ENCODE data around the gene ABCA3.
"Not testable (repeated sequence)": the region's sequence is repeated elsewhere in the genome, so short reads cannot be mapped to it uniquely, and the experiment has no call there.

ABCA3 gene

DNA sequence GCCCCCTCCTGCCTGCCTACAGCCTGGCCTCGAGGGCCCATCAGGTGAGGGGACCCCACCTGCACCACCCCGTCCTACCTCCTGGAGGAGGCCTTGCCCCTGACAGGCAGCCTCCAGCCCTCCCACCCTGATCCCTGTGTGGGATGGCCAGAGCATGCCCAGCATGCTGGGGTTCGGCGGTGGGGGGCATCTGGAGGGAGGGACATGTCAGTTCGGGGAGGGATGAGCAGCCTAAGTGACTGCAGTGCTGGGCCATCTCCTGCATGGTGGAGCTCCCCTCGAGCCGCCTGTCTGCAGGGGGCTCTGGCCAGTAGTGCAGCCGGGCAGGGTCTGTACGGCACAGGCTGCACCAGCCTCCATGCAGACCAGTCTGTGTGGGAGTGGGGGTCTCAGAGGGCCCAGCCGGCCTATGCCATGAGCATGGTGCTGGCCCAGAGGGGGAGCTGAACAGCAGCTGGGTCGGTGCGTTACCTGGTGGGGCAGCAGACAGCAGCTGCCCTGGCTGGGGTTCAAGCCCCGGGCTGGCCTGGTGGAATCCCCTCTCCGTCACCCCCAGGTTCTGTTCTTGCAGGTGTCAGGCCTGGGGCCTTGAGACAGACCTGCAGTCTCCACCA lies 68.6 kb downstream of the ABCA3 start:
- WGBS, 2 experiments = 93 to 95% methylated on average over 14 of the region's 14 CpGs

GRCh38 chr16:2270588-2271470 lies 69.7 kb downstream of the ABCA3 start:
- no peaks in the 10 kb centered on the region for H3K9me3 ChIP-seq (ENCODE audit: control insufficient read depth, low read length)

More for the DNA sequence above, 68.6 kb downstream of the ABCA3 start:
- Histone ChIP-seq H3K27ac (ENCODE audit: insufficient read depth, low read depth, low read length, poor library complexity, severe bottlenecking) (no peak overlapping the region), H3K4me1 (ENCODE audit: control insufficient read depth, insufficient read depth, low read length) (peaks cover 12% of the 10 kb centered on the region), H3K9me3 (ENCODE audit: control insufficient read depth, low read length) (no peaks in the 10 kb centered on the region), H3K27me3 (ENCODE audit: control insufficient read depth, insufficient read depth, low read length, poor library complexity, severe bottlenecking) (no peaks in the 10 kb centered on the region), H3K4me3 (ENCODE audit: insufficient read depth, low read depth, low read length) (no peak overlapping the region), H3K36me3 (ENCODE audit: control insufficient read depth, insufficient read depth, low read length) (no peaks in the 10 kb centered on the region)

DNA sequence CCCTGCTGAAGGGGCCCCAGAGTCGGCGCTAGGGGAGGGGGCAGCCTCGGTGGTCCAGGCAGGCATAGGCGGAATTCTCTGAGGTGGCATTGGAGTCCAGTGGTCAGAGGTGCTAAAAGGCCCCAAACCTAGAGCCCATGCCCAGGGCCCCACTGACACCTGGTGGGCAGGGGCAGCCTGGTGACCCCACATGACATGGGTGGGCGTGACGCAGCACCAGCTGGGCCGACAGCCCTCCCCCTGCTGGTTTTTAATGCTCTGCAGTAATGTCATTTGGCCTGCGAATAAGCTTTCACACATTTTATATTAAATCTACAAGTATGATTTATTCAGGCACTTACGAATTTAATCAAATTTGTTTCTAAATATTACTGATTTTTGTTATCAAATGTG lies 70.5 kb downstream of the ABCA3 start:
- Histone ChIP-seq H3K27ac (ENCODE audit: insufficient read depth, low read depth, low read length, poor library complexity, severe bottlenecking) (no peak overlapping the region), H3K9me3 (ENCODE audit: control insufficient read depth, low read length) (no peaks in the 10 kb centered on the region), H3K4me3 (ENCODE audit: insufficient read depth, low read depth, low read length) (no peak overlapping the region), H3K27me3 (ENCODE audit: control insufficient read depth, insufficient read depth, low read length, poor library complexity, severe bottlenecking) (no peaks in the 10 kb centered on the region), H3K36me3 (ENCODE audit: control insufficient read depth, insufficient read depth, low read length) (no peaks in the 10 kb centered on the region), H3K4me1 (ENCODE audit: control insufficient read depth, insufficient read depth, low read length) (peaks cover 15% of the 10 kb centered on the region)
- 91 to 92% methylated on average over 9 of the region's 9 CpGs for WGBS, 2 experiments

More at GRCh38 chr16:2270588-2271470, 69.7 kb downstream of the ABCA3 start:
- H3K27me3 ChIP-seq (ENCODE audit: control insufficient read depth, insufficient read depth, low read length, poor library complexity, severe bottlenecking) = no peaks in the 10 kb centered on the region
- WGBS, 2 experiments = 80 to 83% methylated on average over 15 of the region's 15 CpGs
- peaks cover 13% of the 10 kb centered on the region for H3K4me1 ChIP-seq (ENCODE audit: control insufficient read depth, insufficient read depth, low read length)
- H3K4me3 ChIP-seq (ENCODE audit: insufficient read depth, low read depth, low read length) = no peak overlapping the region
- H3K36me3 ChIP-seq (ENCODE audit: control insufficient read depth, insufficient read depth, low read length) = no peaks in the 10 kb centered on the region
- H3K27ac ChIP-seq (ENCODE audit: insufficient read depth, low read depth, low read length, poor library complexity, severe bottlenecking) = no peak overlapping the region

DNA sequence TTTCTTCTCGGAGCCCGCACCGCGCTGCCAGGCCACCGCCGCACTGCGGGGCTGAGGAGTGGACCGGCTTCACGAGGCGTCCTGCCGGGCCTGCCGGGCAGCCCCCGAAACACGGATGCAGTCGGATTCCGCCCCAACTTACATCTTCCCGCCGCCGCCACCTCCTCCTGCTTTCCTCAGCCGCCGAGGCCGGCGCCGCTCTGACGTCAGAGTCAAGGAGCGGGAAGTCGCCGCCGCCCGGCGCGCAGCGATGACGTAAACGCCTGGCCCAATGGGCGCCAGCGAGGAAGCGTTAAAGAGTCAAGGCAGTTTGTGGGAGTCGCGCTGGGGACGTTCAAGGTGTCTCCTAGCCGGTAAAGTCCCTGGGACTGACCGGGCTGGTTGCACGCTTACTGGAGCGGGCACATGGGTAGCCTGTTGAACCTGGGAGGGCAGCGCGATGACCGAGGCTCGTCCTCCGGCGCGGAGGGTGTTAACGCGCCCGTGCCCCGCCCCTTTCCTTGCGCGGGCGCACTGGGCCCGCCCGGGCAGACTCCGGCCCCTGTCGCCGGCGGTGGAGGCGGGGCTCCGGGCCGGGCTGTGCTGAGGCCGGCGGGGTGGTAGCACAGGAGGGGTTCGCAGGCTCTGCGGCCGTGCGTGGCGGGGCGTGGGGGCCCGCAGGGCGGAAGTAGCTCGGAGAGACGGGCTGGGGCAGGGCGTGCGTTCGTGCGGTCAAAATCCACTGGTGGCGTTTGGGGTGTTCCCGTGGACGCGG lies 72.4 kb downstream of the ABCA3 start, which contains the start of gene RNPS1:
Gene RNPS1 (minus strand): TSS at position 214 of the 754 bp plus-strand sequence. CDS start 3,483 bp downstream, outside the sequence.
- Histone ChIP-seq H3K9me3 (ENCODE audit: control insufficient read depth, low read length) (no peaks in the 10 kb centered on the region), H3K27me3 (ENCODE audit: control insufficient read depth, insufficient read depth, low read length, poor library complexity, severe bottlenecking) (no peaks in the 10 kb centered on the region), H3K4me1 (ENCODE audit: control insufficient read depth, insufficient read depth, low read length) (peaks cover 15% of the 10 kb centered on the region), H3K27ac (ENCODE audit: insufficient read depth, low read depth, low read length, poor library complexity, severe bottlenecking) (peak within 1 kb of the TSS; percentile 99), H3K4me3 (ENCODE audit: insufficient read depth, low read depth, low read length) (peak within 1 kb of the TSS; percentile 73), H3K36me3 (ENCODE audit: control insufficient read depth, insufficient read depth, low read length) (peaks cover 9% of the 10 kb centered on the region)
- 0% methylated on average over 88 of the region's 88 CpGs for WGBS, 2 experiments

DNA sequence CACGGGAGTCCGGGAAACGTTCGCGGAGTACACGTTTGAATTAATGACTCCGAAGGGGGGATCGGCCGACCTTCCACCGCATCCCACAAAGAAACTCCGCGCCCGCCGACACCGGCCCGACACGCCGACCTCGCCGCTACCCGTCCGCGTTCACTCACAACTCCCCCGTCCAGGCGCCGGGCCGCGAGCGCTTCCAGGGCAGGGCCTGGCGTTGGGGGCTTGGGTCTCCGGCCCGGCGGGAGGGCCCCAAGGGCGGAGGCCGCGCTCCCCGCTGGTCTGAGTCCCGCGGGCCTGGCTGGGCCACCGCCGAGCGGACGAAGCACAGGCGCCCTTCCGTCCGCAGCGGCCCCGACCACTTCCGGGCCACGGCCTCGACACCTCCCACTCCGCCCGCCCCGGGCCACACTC lies 73.0 kb downstream of the ABCA3 start:
- H3K36me3 ChIP-seq (ENCODE audit: control insufficient read depth, insufficient read depth, low read length) = peaks cover 11% of the 10 kb centered on the region
- peaks cover 15% of the 10 kb centered on the region for H3K4me1 ChIP-seq (ENCODE audit: control insufficient read depth, insufficient read depth, low read length)
- peak overlapping the region; percentile 99 for H3K27ac ChIP-seq (ENCODE audit: insufficient read depth, low read depth, low read length, poor library complexity, severe bottlenecking)
- not testable (repeated sequence) for H3K9me3 ChIP-seq (ENCODE audit: control insufficient read depth, low read length); H3K27me3 ChIP-seq (ENCODE audit: control insufficient read depth, insufficient read depth, low read length, poor library complexity, severe bottlenecking)
- peak overlapping the region; percentile 73 for H3K4me3 ChIP-seq (ENCODE audit: insufficient read depth, low read depth, low read length)
- 0% methylated on average over 54 of the region's 54 CpGs for WGBS, 2 experiments

- H3K4me3 ChIP-seq (ENCODE audit: insufficient read depth, low read depth, low read length) = peak overlapping the region; percentile 73
- H3K4me1 ChIP-seq (ENCODE audit: control insufficient read depth, insufficient read depth, low read length) = peaks cover 15% of the 10 kb centered on the region
- 0 to 4% methylated on average over 7 to 8 of the region's 12 CpGs for WGBS, 2 experiments
- H3K36me3 ChIP-seq (ENCODE audit: control insufficient read depth, insufficient read depth, low read length) = peaks cover 18% of the 10 kb centered on the region
- H3K27ac ChIP-seq (ENCODE audit: insufficient read depth, low read depth, low read length, poor library complexity, severe bottlenecking); H3K9me3 ChIP-seq (ENCODE audit: control insufficient read depth, low read length); H3K27me3 ChIP-seq (ENCODE audit: control insufficient read depth, insufficient read depth, low read length, poor library complexity, severe bottlenecking): not testable (repeated sequence)
Observed at GRCh38 chr16:2266887-2267286, 73.6 kb downstream of the ABCA3 start.

DNA sequence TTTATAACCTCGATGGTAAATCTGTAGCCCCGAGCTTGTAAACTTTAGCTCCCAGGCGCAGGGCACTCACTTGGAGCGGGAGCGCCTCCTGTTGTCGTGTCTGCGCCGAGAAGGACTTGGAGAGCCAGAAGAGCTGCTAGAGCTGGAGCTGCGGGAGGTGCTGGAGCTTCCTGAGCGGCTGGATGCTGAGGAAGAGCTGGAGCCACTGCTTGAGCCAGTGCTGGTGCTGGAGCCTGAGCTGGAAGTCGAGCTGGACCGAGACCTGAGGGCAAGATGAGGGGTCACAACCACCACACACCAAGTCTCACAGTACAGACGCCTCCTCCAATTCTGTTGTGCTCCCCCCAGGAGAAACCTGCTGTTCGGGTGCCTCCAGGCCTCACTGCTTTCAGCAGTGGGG lies 77.5 kb downstream of the ABCA3 start:
- not testable (repeated sequence) for H3K27me3 ChIP-seq (ENCODE audit: control insufficient read depth, insufficient read depth, low read length, poor library complexity, severe bottlenecking); H3K4me3 ChIP-seq (ENCODE audit: insufficient read depth, low read depth, low read length); H3K4me1 ChIP-seq (ENCODE audit: control insufficient read depth, insufficient read depth, low read length); H3K9me3 ChIP-seq (ENCODE audit: control insufficient read depth, low read length); H3K27ac ChIP-seq (ENCODE audit: insufficient read depth, low read depth, low read length, poor library complexity, severe bottlenecking)
- WGBS, 2 experiments = 94 to 96% methylated on average over 14 of the region's 14 CpGs
- peaks cover 47% of the 10 kb centered on the region for H3K36me3 ChIP-seq (ENCODE audit: control insufficient read depth, insufficient read depth, low read length)

- Histone ChIP-seq H3K27ac (ENCODE audit: insufficient read depth, low read depth, low read length, poor library complexity, severe bottlenecking) (no peak overlapping the region), H3K27me3 (ENCODE audit: control insufficient read depth, insufficient read depth, low read length, poor library complexity, severe bottlenecking) (no peaks in the 10 kb centered on the region), H3K36me3 (ENCODE audit: control insufficient read depth, insufficient read depth, low read length) (peaks cover 66% of the 10 kb centered on the region), H3K9me3 (ENCODE audit: control insufficient read depth, low read length) (no peaks in the 10 kb centered on the region), H3K4me3 (ENCODE audit: insufficient read depth, low read depth, low read length) (no peak overlapping the region), H3K4me1 (ENCODE audit: control insufficient read depth, insufficient read depth, low read length) (no peaks in the 10 kb centered on the region)
- 96 to 97% methylated on average over 8 of the region's 8 CpGs for WGBS, 2 experiments
Observed at GRCh38 chr16:2260250-2260649, 80.3 kb downstream of the ABCA3 start.

- not testable (repeated sequence) for H3K27ac ChIP-seq (ENCODE audit: insufficient read depth, low read depth, low read length, poor library complexity, severe bottlenecking); H3K27me3 ChIP-seq (ENCODE audit: control insufficient read depth, insufficient read depth, low read length, poor library complexity, severe bottlenecking); H3K9me3 ChIP-seq (ENCODE audit: control insufficient read depth, low read length); H3K4me1 ChIP-seq (ENCODE audit: control insufficient read depth, insufficient read depth, low read length); H3K4me3 ChIP-seq (ENCODE audit: insufficient read depth, low read depth, low read length)
- peaks cover 77% of the 10 kb centered on the region for H3K36me3 ChIP-seq (ENCODE audit: control insufficient read depth, insufficient read depth, low read length)
- WGBS, 2 experiments = 94 to 95% methylated on average over 7 of the region's 7 CpGs
Observed at GRCh38 chr16:2258530-2258929, 82.0 kb downstream of the ABCA3 start.

DNA sequence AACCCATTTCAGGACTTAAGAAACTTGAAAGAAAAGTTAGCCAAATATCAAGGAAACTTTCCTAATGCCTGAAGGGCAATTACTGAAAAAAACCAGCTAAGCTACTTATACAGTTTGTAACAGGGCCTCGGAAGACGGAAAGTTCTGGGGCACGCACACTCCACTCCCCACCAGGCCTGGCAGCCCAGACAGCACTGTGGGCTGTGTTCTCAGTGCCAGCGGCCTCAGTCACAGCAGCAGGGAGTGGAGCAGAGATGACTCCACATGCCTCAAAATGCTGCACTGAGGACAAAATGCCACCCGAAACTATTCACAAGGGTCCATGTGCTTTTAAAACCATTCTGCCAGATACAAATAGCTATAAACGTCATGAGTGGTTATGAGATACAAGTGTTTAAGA lies 82.8 kb downstream of the ABCA3 start:
- Histone ChIP-seq H3K4me1 (ENCODE audit: control insufficient read depth, insufficient read depth, low read length) (no peaks in the 10 kb centered on the region), H3K9me3 (ENCODE audit: control insufficient read depth, low read length) (no peaks in the 10 kb centered on the region), H3K27me3 (ENCODE audit: control insufficient read depth, insufficient read depth, low read length, poor library complexity, severe bottlenecking) (no peaks in the 10 kb centered on the region), H3K4me3 (ENCODE audit: insufficient read depth, low read depth, low read length) (no peak overlapping the region), H3K36me3 (ENCODE audit: control insufficient read depth, insufficient read depth, low read length) (peaks cover 78% of the 10 kb centered on the region), H3K27ac (ENCODE audit: insufficient read depth, low read depth, low read length, poor library complexity, severe bottlenecking) (no peak overlapping the region)
- 91 to 97% methylated on average over 5 to 6 of the region's 6 CpGs for WGBS, 2 experiments
